Hepatocyte (in vitro differentiated cells): ENCODE data around the gene POU6F2.

ENCODE experiments used
- CTCF ChIP-seq: fragments of 200-600 bp; sonication (generic); IDR thresholded peaks from 2 replicates; pipeline ENCODE4 v1.5.1; 2016; ENCODE audit warnings: antibody characterized with exemption, mild to moderate bottlenecking; ENCODE audit not compliant: poor library complexity
- EZH2 ChIP-seq: fragments of 200-600 bp; sonication (generic); IDR thresholded peaks from 2 replicates; pipeline ENCODE4 v1.6.1; 2016; ENCODE audit warnings: antibody characterized with exemption, mild to moderate bottlenecking, borderline replicate concordance
- EZH2phosphoT487 ChIP-seq: fragments of 200-600 bp; sonication (generic); IDR thresholded peaks from one replicate; pipeline ENCODE4 v1.6.1; 2018; ENCODE audit warnings: antibody characterized with exemption, mild to moderate bottlenecking, low read depth, moderate library complexity; ENCODE audit not compliant: unreplicated experiment, severe bottlenecking

DNA sequence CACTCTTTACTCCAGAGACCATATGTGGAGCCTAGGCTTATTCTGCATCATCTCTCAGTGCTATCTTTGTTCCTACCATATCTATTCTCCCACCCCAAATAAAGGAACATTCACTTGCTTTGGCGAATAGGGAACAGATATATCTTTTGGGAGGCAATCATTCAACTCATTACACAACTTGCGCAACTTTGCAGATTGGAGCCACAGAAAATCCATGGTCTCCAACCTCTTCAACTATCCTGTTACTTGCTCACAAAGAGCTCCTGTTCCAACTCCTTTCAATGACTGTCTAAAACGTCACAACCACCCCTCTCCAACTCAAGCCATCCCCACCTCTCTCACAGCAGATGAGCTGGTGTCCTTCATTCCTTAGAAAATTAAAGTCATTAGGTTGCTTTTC lies 203.7 kb downstream of the POU6F2 start:
- no peak for TF ChIP-seq EZH2
- no peak for TF ChIP-seq CTCF
- TF ChIP-seq EZH2phosphoT487 = no peak
